ENCODE results near the gene ROCK2. TPM values are rescaled to one million over a fixed set of nuclear protein-coding genes. Genes with fewer than 3 reads are reported as not detected.
"Not testable (repeated sequence)": the region's sequence is repeated elsewhere in the genome, so short reads cannot be mapped to it uniquely, and the experiment has no call there.

ROCK2 gene
- total RNA-seq, 2 donors from 2014 or later, result 29.6 to 32.2 TPM

DNA sequence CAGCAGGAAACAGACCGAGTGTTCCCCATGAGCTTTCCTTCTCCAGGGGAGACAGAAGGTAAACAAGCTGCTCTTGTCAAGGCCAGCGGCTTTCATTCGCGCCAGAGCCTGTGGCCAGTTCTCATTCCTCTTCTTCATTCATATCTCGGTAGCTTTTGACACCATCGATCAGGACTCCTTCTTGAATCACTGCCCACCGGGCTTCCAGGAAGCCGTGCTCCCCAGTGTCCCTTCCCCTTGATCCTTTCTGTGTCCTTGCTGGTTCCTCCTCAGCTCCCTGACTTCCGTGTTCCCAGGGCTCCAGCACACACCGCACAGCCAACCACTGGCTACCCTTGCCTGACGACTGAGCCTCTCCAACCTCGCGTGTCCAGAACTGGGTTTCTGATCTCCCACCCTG, 175.1 kb downstream of the ROCK2 start:
- Histone ChIP-seq H3K36me3 (no peaks in the 10 kb centered on the region), H3K27ac (no peak overlapping the region), H3K4me1 (replicated peaks) (no peaks in the 10 kb centered on the region), H3K4me3 (no peak overlapping the region), H3K9me3 (no peaks in the 10 kb centered on the region), H3K27me3 (replicated peaks; ENCODE audit: insufficient read depth) (no peaks in the 10 kb centered on the region)
- intact Hi-C loops (cut with DNase I), result no loop called here
- no peak for TF ChIP-seq POLR2AphosphoS5 (IDR thresholded peaks at IDR 0.05)
- no peak for TF ChIP-seq POLR2A (IDR thresholded peaks at IDR 0.05)
- TF ChIP-seq, protein P1, sequence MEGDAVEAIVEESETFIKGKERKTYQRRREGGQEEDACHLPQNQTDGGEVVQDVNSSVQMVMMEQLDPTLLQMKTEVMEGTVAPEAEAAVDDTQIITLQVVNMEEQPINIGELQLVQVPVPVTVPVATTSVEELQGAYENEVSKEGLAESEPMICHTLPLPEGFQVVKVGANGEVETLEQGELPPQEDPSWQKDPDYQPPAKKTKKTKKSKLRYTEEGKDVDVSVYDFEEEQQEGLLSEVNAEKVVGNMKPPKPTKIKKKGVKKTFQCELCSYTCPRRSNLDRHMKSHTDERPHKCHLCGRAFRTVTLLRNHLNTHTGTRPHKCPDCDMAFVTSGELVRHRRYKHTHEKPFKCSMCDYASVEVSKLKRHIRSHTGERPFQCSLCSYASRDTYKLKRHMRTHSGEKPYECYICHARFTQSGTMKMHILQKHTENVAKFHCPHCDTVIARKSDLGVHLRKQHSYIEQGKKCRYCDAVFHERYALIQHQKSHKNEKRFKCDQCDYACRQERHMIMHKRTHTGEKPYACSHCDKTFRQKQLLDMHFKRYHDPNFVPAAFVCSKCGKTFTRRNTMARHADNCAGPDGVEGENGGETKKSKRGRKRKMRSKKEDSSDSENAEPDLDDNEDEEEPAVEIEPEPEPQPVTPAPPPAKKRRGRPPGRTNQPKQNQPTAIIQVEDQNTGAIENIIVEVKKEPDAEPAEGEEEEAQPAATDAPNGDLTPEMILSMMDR (IDR thresholded peaks at IDR 0.05), result no peak
- DNase-seq (ENCODE audit: low spot score), result no peak
- WGBS, result 75% methylated on average over 13 of the region's 13 CpGs

DNA sequence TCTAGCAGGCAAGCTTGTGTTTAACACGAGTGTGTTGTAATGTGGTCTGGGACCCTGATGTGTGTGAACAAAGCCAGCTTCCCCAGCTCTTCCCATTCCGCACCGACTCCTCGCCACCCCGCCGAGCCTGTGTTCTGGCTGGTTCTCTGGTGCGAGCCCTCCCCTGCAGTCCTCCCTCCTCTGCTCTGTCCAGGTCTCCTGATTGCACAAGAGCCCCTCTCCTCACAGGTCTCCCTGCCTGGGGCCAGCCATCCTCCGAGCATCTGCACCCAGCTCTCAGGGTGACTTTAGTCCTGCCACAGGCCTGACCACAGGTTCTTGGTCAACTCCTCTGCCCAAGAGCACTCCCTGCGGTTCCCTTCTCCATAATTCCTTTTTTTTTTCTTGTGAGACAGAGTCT, 175.9 kb downstream of the ROCK2 start:
- Histone ChIP-seq H3K27ac (no peak overlapping the region), H3K4me1 (replicated peaks) (no peaks in the 10 kb centered on the region), H3K4me3 (no peak overlapping the region), H3K36me3 (no peaks in the 10 kb centered on the region), H3K27me3 (replicated peaks; ENCODE audit: insufficient read depth) (no peaks in the 10 kb centered on the region), H3K9me3 (no peaks in the 10 kb centered on the region)
- no peak for DNase-seq (ENCODE audit: low spot score)
- TF ChIP-seq, protein P1 (IDR thresholded peaks at IDR 0.05), result no peak
- TF ChIP-seq POLR2A (IDR thresholded peaks at IDR 0.05) (no peak), POLR2AphosphoS5 (IDR thresholded peaks at IDR 0.05) (no peak)
- 83% methylated on average over 9 of the region's 9 CpGs for WGBS
- intact Hi-C loops (cut with DNase I), result no loop called here

DNA sequence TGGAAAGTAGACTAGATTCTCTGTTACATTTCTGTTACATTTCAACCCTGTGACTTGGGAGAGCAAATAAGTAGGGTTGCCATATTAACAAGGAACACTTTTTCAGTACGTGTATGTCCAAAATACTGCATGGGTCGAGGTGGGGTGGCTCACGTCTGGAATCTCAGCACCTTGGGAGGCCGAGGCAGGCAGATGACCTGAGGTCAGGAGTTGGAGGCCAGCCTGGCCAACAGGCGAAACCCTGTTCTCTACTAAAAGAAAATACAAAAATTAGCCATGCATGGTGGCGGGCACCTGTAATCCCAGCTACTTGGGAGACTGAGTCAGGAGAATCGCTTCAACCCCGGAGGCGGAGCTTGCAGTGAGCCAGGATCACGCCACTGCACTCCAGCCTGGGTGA, 178.0 kb downstream of the ROCK2 start:
- DNase-seq (ENCODE audit: low spot score), result no peak
- intact Hi-C loops (cut with DNase I), result no loop called here
- Histone ChIP-seq H3K36me3 (no peaks in the 10 kb centered on the region), H3K27ac (no peak overlapping the region), H3K9me3 (no peaks in the 10 kb centered on the region), H3K4me1 (replicated peaks) (no peaks in the 10 kb centered on the region), H3K27me3 (replicated peaks; ENCODE audit: insufficient read depth) (no peaks in the 10 kb centered on the region), H3K4me3 (no peak overlapping the region)
- TF ChIP-seq POLR2A (IDR thresholded peaks at IDR 0.05) (no peak), POLR2AphosphoS5 (IDR thresholded peaks at IDR 0.05) (no peak)
- TF ChIP-seq, protein P1 (IDR thresholded peaks at IDR 0.05), result no peak
- 93% methylated on average over 10 of the region's 10 CpGs for WGBS

DNA sequence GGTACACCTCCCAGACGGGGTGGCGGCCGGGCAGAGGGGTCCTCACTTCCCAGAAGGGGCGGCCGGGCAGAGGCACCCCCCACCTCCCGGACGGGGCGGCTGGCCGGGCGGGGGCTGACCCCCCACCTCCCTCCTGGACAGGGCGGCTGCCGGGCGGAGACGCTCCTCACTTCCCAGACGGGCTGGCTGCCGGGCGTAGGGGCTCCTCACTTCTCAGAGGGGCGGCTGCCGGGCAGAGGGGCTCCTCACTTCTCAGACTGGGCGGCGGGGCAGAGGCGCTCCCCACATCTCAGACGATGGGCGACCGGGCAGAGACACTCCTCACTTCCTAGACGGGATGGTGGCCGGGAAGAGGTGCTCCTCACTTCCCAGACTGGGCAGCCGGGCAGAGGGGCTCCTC, 179.4 kb downstream of the ROCK2 start:
- H3K27me3 ChIP-seq (replicated peaks; ENCODE audit: insufficient read depth); H3K4me3 ChIP-seq; H3K36me3 ChIP-seq; H3K27ac ChIP-seq; DNase-seq (ENCODE audit: low spot score); H3K9me3 ChIP-seq; intact Hi-C loops (cut with DNase I); H3K4me1 ChIP-seq (replicated peaks): not testable (repeated sequence)
- WGBS, result 97% methylated on average over 28 of the region's 28 CpGs

DNA sequence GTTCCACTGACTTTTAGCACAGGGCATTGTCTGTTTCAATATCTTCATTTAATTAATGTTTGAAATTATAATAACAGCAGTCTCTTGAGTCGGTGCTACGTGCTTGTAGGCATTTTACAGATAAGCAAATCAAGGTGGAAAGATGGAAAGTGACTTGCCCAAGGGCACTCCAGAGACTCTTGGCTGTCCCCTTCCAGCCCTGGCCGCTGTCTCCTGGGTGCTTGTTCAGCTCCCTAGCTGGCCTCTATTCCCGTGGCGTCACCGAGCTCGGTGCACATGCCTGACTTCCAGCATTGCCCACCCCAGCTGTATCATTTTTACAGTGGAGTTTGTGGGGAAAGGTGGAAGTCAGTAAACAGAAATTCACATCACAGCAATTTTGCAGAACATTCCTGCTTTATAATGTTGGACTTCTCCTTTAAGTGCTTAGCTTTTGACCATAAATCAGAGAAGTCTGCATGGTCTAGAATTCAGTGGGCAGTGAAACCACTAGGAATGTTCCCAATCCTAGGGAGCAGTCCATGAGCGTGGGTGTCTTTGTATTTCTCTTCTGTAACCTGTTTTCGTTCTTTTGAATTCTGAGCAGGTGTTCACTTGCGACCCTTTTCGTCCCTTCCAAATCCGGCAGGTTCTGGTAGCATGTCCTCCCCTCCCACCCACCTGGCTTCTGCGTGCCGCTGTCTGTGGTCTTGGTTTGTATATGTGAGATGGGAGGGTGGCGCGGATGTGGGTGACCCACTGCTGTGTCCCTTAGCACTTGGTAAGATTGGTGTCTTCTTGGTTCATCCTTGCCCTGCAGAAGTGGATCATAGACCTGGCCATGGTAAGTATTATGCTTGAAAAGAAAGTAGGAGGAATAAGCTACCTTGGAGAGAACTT, 180.8 kb downstream of the ROCK2 start:
- intact Hi-C loops (cut with DNase I), result no loop called here

More for the DNA sequence above, 180.8 kb downstream of the ROCK2 start:
- no peak for DNase-seq (ENCODE audit: low spot score)
- Histone ChIP-seq H3K36me3 (no peaks in the 10 kb centered on the region), H3K27me3 (replicated peaks; ENCODE audit: insufficient read depth) (no peaks in the 10 kb centered on the region), H3K27ac (no peak overlapping the region), H3K4me3 (no peak overlapping the region), H3K9me3 (no peaks in the 10 kb centered on the region), H3K4me1 (replicated peaks) (no peaks in the 10 kb centered on the region)
- 81% methylated on average over 16 of the region's 16 CpGs for WGBS
- TF ChIP-seq, protein P1 (IDR thresholded peaks at IDR 0.05), result no peak
- TF ChIP-seq POLR2AphosphoS5 (IDR thresholded peaks at IDR 0.05) (no peak), POLR2A (IDR thresholded peaks at IDR 0.05) (no peak)
